Endothelial cell (in vitro differentiated cells): ENCODE measurements around the gene PTGER3. TPM values are rescaled to one million over a fixed set of nuclear protein-coding genes. Genes with fewer than 3 reads are reported as not detected.

Source experiments
- DNase-seq: peaks from one replicate; pipeline ENCODE4 v3.0.0; 2021; ENCODE audit warnings: low spot score
- H3K27ac Mint-ChIP-seq: one replicate; pipeline ENCODE4 v1.8.0; 2021; ENCODE audit warnings: mixed read lengths, inconsistent platforms; ENCODE audit not compliant: unreplicated experiment
- H3K27me3 Mint-ChIP-seq: one replicate; pipeline ENCODE4 v1.8.0; 2021; ENCODE audit warnings: mild to moderate bottlenecking, moderate library complexity, mixed read lengths, inconsistent platforms; ENCODE audit not compliant: unreplicated experiment
- H3K36me3 Mint-ChIP-seq: one replicate; pipeline ENCODE4 v1.8.0; 2021; ENCODE audit warnings: mild to moderate bottlenecking, low read depth, mixed read lengths, inconsistent platforms; ENCODE audit not compliant: unreplicated experiment
- H3K4me1 Mint-ChIP-seq: one replicate; pipeline ENCODE4 v1.8.0; 2021; ENCODE audit warnings: mild to moderate bottlenecking, mixed read lengths, inconsistent platforms; ENCODE audit not compliant: unreplicated experiment
- H3K4me3 Mint-ChIP-seq: one replicate; pipeline ENCODE4 v1.8.0; 2021; ENCODE audit warnings: mild to moderate bottlenecking, mixed read lengths, inconsistent platforms; ENCODE audit not compliant: unreplicated experiment
- H3K9me3 Mint-ChIP-seq: one replicate; pipeline ENCODE4 v1.8.0; 2021; ENCODE audit warnings: mixed read lengths, inconsistent platforms; ENCODE audit not compliant: unreplicated experiment
- total RNA-seq: library from RNA; stranded (reverse); fragmentation: NEBNext Ultra II Directional; extraction: Animal tissue kit (Norgen Biotek cat#: 25700); gene quantifications from one replicate; pipeline ENCODE4 v1.2.1, GENCODE V29; 2021; ENCODE audit not compliant: unreplicated experiment
- TF ChIP-seq, protein P1 (sequence below): fragments of 200-600 bp; sonication (generic); IDR thresholded peaks from one replicate; pipeline ENCODE4 v1.5.0; 2021; ENCODE audit warnings: antibody characterized with exemption; ENCODE audit not compliant: unreplicated experiment

Gene PTGER3
- total RNA-seq, 1 donor from 2014 or later = 6.5 TPM

DNA sequence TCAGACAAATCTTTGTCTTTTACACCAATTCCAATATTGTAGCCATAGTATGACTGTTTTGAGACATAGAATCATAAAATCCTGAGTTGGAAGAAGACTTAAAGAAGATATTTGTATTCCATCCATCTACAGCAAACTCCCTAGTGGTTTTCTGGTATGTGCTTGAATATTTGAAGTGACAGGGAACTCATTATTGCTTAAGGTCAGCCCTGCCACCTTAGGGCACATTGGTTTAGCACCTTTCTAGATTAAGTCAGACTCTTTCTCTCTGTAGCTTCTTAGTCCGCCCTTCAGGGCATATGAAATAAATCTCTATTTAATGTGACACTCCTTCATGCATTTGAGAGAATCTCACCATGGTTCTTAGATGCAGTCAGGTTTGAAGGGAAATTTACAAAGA, 49.8 kb downstream of the PTGER3 start:
- Mint-ChIP-seq H3K9me3 (no peaks in the 10 kb centered on the region), H3K27ac (no peak overlapping the region), H3K27me3 (peaks cover 1% of the 10 kb centered on the region), H3K4me1 (no peaks in the 10 kb centered on the region), H3K36me3 (no peaks in the 10 kb centered on the region), H3K4me3 (no peak overlapping the region)
- TF ChIP-seq, protein P1, sequence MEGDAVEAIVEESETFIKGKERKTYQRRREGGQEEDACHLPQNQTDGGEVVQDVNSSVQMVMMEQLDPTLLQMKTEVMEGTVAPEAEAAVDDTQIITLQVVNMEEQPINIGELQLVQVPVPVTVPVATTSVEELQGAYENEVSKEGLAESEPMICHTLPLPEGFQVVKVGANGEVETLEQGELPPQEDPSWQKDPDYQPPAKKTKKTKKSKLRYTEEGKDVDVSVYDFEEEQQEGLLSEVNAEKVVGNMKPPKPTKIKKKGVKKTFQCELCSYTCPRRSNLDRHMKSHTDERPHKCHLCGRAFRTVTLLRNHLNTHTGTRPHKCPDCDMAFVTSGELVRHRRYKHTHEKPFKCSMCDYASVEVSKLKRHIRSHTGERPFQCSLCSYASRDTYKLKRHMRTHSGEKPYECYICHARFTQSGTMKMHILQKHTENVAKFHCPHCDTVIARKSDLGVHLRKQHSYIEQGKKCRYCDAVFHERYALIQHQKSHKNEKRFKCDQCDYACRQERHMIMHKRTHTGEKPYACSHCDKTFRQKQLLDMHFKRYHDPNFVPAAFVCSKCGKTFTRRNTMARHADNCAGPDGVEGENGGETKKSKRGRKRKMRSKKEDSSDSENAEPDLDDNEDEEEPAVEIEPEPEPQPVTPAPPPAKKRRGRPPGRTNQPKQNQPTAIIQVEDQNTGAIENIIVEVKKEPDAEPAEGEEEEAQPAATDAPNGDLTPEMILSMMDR = no peak
- no peak for DNase-seq

GRCh38 chr1:70994753-70995268, 52.8 kb downstream of the PTGER3 start:
- Mint-ChIP-seq H3K4me3 (no peak overlapping the region), H3K9me3 (no peaks in the 10 kb centered on the region), H3K27me3 (peaks cover 1% of the 10 kb centered on the region), H3K36me3 (no peaks in the 10 kb centered on the region), H3K27ac (no peak overlapping the region), H3K4me1 (no peaks in the 10 kb centered on the region)
- TF ChIP-seq, protein P1 = no peak
- no peak for DNase-seq

GRCh38 chr1:70993798-70994197, 53.8 kb downstream of the PTGER3 start:
- TF ChIP-seq, protein P1 = no peak

DNA sequence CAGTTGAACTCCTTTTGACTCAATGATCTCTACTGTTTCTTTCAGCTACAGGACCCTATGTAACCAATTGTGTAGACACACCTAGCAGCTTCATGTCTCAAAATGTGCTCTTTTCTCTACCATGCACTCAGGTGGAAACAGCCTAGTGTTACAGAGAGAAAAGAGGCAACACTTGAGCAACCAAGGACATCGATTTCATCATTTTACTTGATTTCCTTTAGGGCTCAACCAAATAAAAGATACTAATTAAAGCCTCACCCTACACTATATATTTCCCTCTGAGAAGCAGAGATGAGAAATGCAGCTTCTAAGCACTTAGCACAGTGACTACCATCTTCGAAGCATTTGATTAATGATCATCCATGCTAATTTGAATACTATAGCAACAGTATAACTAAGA, 55.1 kb downstream of the PTGER3 start:
- no peak overlapping the region for H3K27ac Mint-ChIP-seq
- TF ChIP-seq, protein P1 = no peak
- H3K36me3 Mint-ChIP-seq = no peaks in the 10 kb centered on the region
- H3K27me3 Mint-ChIP-seq = peaks cover 1% of the 10 kb centered on the region
- no peaks in the 10 kb centered on the region for H3K4me1 Mint-ChIP-seq
- H3K4me3 Mint-ChIP-seq = no peak overlapping the region
- no peak for DNase-seq
- no peaks in the 10 kb centered on the region for H3K9me3 Mint-ChIP-seq

More at GRCh38 chr1:70993798-70994197, 53.8 kb downstream of the PTGER3 start:
- Mint-ChIP-seq H3K27ac (no peak overlapping the region), H3K27me3 (peaks cover 1% of the 10 kb centered on the region), H3K4me1 (no peaks in the 10 kb centered on the region), H3K36me3 (no peaks in the 10 kb centered on the region), H3K9me3 (no peaks in the 10 kb centered on the region), H3K4me3 (no peak overlapping the region)
- DNase-seq = no peak

GRCh38 chr1:70990469-70991253, 57.0 kb downstream of the PTGER3 start:
- H3K36me3 Mint-ChIP-seq = no peaks in the 10 kb centered on the region

More at GRCh38 chr1:70990469-70991253, 57.0 kb downstream of the PTGER3 start:
- no peak for DNase-seq
- Mint-ChIP-seq H3K4me1 (no peaks in the 10 kb centered on the region), H3K27ac (no peak overlapping the region), H3K4me3 (no peak overlapping the region), H3K9me3 (no peaks in the 10 kb centered on the region), H3K27me3 (peaks cover 1% of the 10 kb centered on the region)
- TF ChIP-seq, protein P1 = no peak
